Testis (tissue), 3 donors: ENCODE results near the gene NRP1. TPM values are rescaled to one million over a fixed set of nuclear protein-coding genes. Genes with fewer than 3 reads are reported as not detected.

Source experiments
- DNase-seq: peaks from one replicate; pipeline ENCODE4 v3.0.0-alpha.2; 2019
- H3K27ac ChIP-seq, 2 donors: fragments of 200-600 bp; sonication (generic); one replicate each; pipeline ENCODE4 v1.5.1; 2019
- H3K27me3 ChIP-seq: fragments of 200-600 bp; sonication (generic); one replicate; pipeline ENCODE4 v1.5.1; 2019
- H3K36me3 ChIP-seq: fragments of 200-600 bp; sonication (generic); one replicate; pipeline ENCODE4 v1.5.1; 2017; ENCODE audit warnings: low read depth; ENCODE audit errors: missing control alignments
- H3K4me1 ChIP-seq: fragments of 200-600 bp; sonication (generic); one replicate; pipeline ENCODE4 v1.5.1; 2019
- H3K4me3 ChIP-seq, 2 donors: fragments of 200-600 bp; sonication (generic); one replicate each; pipeline ENCODE4 v1.5.1; 2017 to 2019
- H3K9me3 ChIP-seq: fragments of 200-600 bp; sonication (generic); one replicate; pipeline ENCODE4 v1.5.1; 2017
- CTCF ChIP-seq, 3 experiments: fragments of 450-650 bp in 2 of 3; fragments of 200-600 bp in 1 of 3; sonication (generic) in 1 of 3; IDR thresholded peaks; one replicate each; pipeline ENCODE4 v1.5.1; 2016 to 2019; ENCODE audit warnings: antibody characterized with exemption in 3 of 3, mild to moderate bottlenecking in 2 of 3, moderate library complexity in 1 of 3
- POLR2A ChIP-seq: fragments of 450-650 bp; IDR thresholded peaks from one replicate; pipeline ENCODE4 v1.6.1; 2017; ENCODE audit warnings: antibody characterized with exemption, mild to moderate bottlenecking, moderate library complexity
- WGBS, 2 donors: methylation state at CpG; one replicate each; pipeline ENCODE4 v1.1.5; 2018; 5-methylcytosine and 5-hydroxymethylcytosine counted together
- intact Hi-C: fragments of 100-400 bp; cut with DNase I; formaldehyde crosslinking; loops from one replicate; pipeline ENCODE4 v1.15.1; 2023; ENCODE audit warnings: low total_unique reads
- polyA plus RNA-seq: library from polyadenylated mRNA; stranded (reverse); fragments of 350-450 nt; fragmentation: Illumina TruSeq; extraction: RNeasy Lipid Tissue Mini Kit (QIAGEN cat#74804); gene quantifications from one replicate; pipeline ENCODE4 v1.2.3, GENCODE V29; 2014; ENCODE audit warnings: low read depth, low replicate concordance; ENCODE audit not compliant: insufficient read depth
- total RNA-seq, 2 donors: library from RNA; depleted of rRNA; stranded (reverse); fragments of >200 nt; gene quantifications; one replicate each; pipeline ENCODE4 v1.2.3, GENCODE V29; 2016

NRP1 gene
- total and polyA plus RNA-seq, 3 donors from 2014 or later, result 15.9 to 23.8 (median 17.1) TPM

- DNase-seq, result no peak
- Histone ChIP-seq H3K9me3 (no peaks in the 10 kb centered on the region), H3K27me3 (no peaks in the 10 kb centered on the region), H3K36me3 (no peaks in the 10 kb centered on the region), H3K4me1 (peaks cover 8% of the 10 kb centered on the region), H3K27ac (no peak overlapping the region), H3K4me3 (no peak overlapping the region)
- 44 to 47% methylated on average over 12 of the region's 12 CpGs for WGBS, 2 donors
- TF ChIP-seq POLR2A (no peak), CTCF (IDR thresholded peaks at IDR 0.05) (no peak)
- intact Hi-C loops, result no loop called here
These were observed 47.2 kb upstream of the NRP1 start for GRCh38 chr10:33381451-33382215.

GRCh38 chr10:33377658-33378025 is 43.2 kb upstream of the NRP1 start:
- H3K27ac ChIP-seq, result no peak overlapping the region
- no peak overlapping the region for H3K4me3 ChIP-seq
- H3K4me1 ChIP-seq, result peaks cover 8% of the 10 kb centered on the region
- 87 to 93% methylated on average over 4 of the region's 4 CpGs for WGBS, 2 donors
- no peaks in the 10 kb centered on the region for H3K27me3 ChIP-seq
- DNase-seq, result no peak
- H3K36me3 ChIP-seq, result no peaks in the 10 kb centered on the region
- H3K9me3 ChIP-seq, result no peaks in the 10 kb centered on the region
- no peak for TF ChIP-seq CTCF (IDR thresholded peaks at IDR 0.05)
- no peak for TF ChIP-seq POLR2A
- intact Hi-C loops, result no loop called here

GRCh38 chr10:33376976-33377657 is 42.6 kb upstream of the NRP1 start:
- no peak overlapping the region for H3K4me3 ChIP-seq
- no peak for TF ChIP-seq POLR2A
- no peak for TF ChIP-seq CTCF (IDR thresholded peaks at IDR 0.05)
- DNase-seq, result no peak
- 68 to 75% methylated on average over 4 of the region's 4 CpGs for WGBS, 2 donors
- no peaks in the 10 kb centered on the region for H3K36me3 ChIP-seq
- H3K27me3 ChIP-seq, result no peaks in the 10 kb centered on the region
- intact Hi-C loops, result no loop called here
- no peaks in the 10 kb centered on the region for H3K9me3 ChIP-seq
- peaks cover 7% of the 10 kb centered on the region for H3K4me1 ChIP-seq
- H3K27ac ChIP-seq, result no peak overlapping the region

- 77 to 85% methylated on average over 2 of the region's 2 CpGs for WGBS, 2 donors
- H3K27me3 ChIP-seq, result no peaks in the 10 kb centered on the region
- H3K4me3 ChIP-seq, result no peak overlapping the region
- H3K27ac ChIP-seq, result no peak overlapping the region
- no peak for DNase-seq
- TF ChIP-seq POLR2A (no peak), CTCF (IDR thresholded peaks at IDR 0.05) (no peak)
- H3K9me3 ChIP-seq, result no peaks in the 10 kb centered on the region
- H3K36me3 ChIP-seq, result no peaks in the 10 kb centered on the region
- intact Hi-C loops, result no loop called here
- H3K4me1 ChIP-seq, result peaks cover under 1% of the 10 kb centered on the region
These were observed 42.0 kb upstream of the NRP1 start for GRCh38 chr10:33376476-33376875.
